HG02588 (cell line): Measurements from ENCODE around the gene GATA2.

ENCODE experiments used
- ATAC-seq: cut with Tn5 transposase; IDR thresholded peaks from one replicate; pipeline ENCODE4 v1.9.1; 2021; ENCODE audit warnings: mild to moderate bottlenecking, moderate library complexity; ENCODE audit not compliant: unreplicated experiment

The GATA2 gene

GRCh38 chr3:128492671-128493569, at the start of gene GATA2:
Gene GATA2, minus strand, starts transcription at chr3:128493201. Its CDS starts 6,170 bp downstream, at chr3:128487031.
- no peak for ATAC-seq

- ATAC-seq = no peak
Observed at GRCh38 chr3:128541246-128541645, 48.2 kb upstream of the GATA2 start.

- no peak for ATAC-seq
Observed at GRCh38 chr3:128539376-128539775, 46.4 kb upstream of the GATA2 start.

- no peak for ATAC-seq
Observed at GRCh38 chr3:128537091-128537703, 44.2 kb upstream of the GATA2 start.

GRCh38 chr3:128532012-128532983, 39.3 kb upstream of the GATA2 start:
- no peak for ATAC-seq

GRCh38 chr3:128524374-128525299, 31.6 kb upstream of the GATA2 start:
- no peak for ATAC-seq

GRCh38 chr3:128523591-128523990, 30.6 kb upstream of the GATA2 start:
- no peak for ATAC-seq

- no peak for ATAC-seq
Observed at GRCh38 chr3:128521715-128522114, 28.7 kb upstream of the GATA2 start.

GRCh38 chr3:128518587-128519490, 25.8 kb upstream of the GATA2 start:
- ATAC-seq = no peak

- ATAC-seq = no peak
Observed at GRCh38 chr3:128517648-128518047, 24.6 kb upstream of the GATA2 start.

- ATAC-seq = no peak
Observed at GRCh38 chr3:128515967-128516366, 23.0 kb upstream of the GATA2 start.

- ATAC-seq = no peak
Observed at GRCh38 chr3:128508852-128509251, 15.9 kb upstream of the GATA2 start.

- ATAC-seq = no peak
Observed at GRCh38 chr3:128506754-128507153, 13.8 kb upstream of the GATA2 start.

- ATAC-seq = no peak
Observed at GRCh38 chr3:128505771-128506170, 12.8 kb upstream of the GATA2 start.

- ATAC-seq = no peak
Observed at GRCh38 chr3:128504963-128505730, 12.1 kb upstream of the GATA2 start.

GRCh38 chr3:128504533-128504915, 11.5 kb upstream of the GATA2 start:
- no peak for ATAC-seq

- no peak for ATAC-seq
Observed at GRCh38 chr3:128503751-128504532, 10.9 kb upstream of the GATA2 start.
